Measurements from ENCODE around the gene BRSK2. TPM values are rescaled to one million over a fixed set of nuclear protein-coding genes. Genes with fewer than 3 reads are reported as not detected.
"Not testable (repeated sequence)": the region's sequence is repeated elsewhere in the genome, so short reads cannot be mapped to it uniquely, and the experiment has no call there.

Gene BRSK2
- total RNA-seq, 2 donors from 2014 or later = 67.5 to 113 TPM

- intact Hi-C loops (cut with DNase I) = no loop called here
- no peaks in the 10 kb centered on the region for H3K36me3 ChIP-seq (replicated peaks in 1 of 2; ENCODE audit: insufficient read depth in 1 of 2, low read depth in 2 of 2)
- WGBS, 2 donors = 6 to 33% methylated on average over 3 to 13 of the region's 13 CpGs
- DNase-seq (peak; percentile 94 to 96 (median 94)), ATAC-seq (peak; percentile 87)
- peaks cover 78% of the 10 kb centered on the region for H3K4me1 ChIP-seq
- H3K27me3 ChIP-seq = no peaks in the 10 kb centered on the region
- no peaks in the 10 kb centered on the region for H3K9me3 ChIP-seq
- H3K4me3 ChIP-seq = no peak overlapping the region
- H3K27ac ChIP-seq = peak overlapping the region; percentile 80 to 97 (median 90)
- peak in 1 of 7 experiments; percentile 22 for TF ChIP-seq CTCF (IDR thresholded peaks at IDR 0.05)
- peak; percentile 70 to 73 (median 71) for TF ChIP-seq POLR2A (IDR thresholded peaks at IDR 0.05)
Measured at GRCh38 chr11:1411301-1411700, 21.6 kb downstream of the BRSK2 start.

GRCh38 chr11:1411739-1412138, 22.0 kb downstream of the BRSK2 start:
- peak; percentile 43 for ATAC-seq
- H3K27me3 ChIP-seq; H3K36me3 ChIP-seq (replicated peaks in 1 of 2; ENCODE audit: insufficient read depth in 1 of 2, low read depth in 2 of 2); H3K9me3 ChIP-seq; H3K4me3 ChIP-seq; intact Hi-C loops (cut with DNase I): not testable (repeated sequence)
- DNase-seq = peak; percentile 63 to 72 (median 66)
- H3K4me1 ChIP-seq = peaks cover 75% of the 10 kb centered on the region
- 24% methylated on average over 13 of the region's 27 CpGs; no CpG with 5 or more reads in 1 of the 2 donors for WGBS, 2 donors
- H3K27ac ChIP-seq = peak overlapping the region; percentile 80 to 97 (median 90)

GRCh38 chr11:1412377-1413095, 22.8 kb downstream of the BRSK2 start:
- H3K9me3 ChIP-seq = no peaks in the 10 kb centered on the region
- no peaks in the 10 kb centered on the region for H3K36me3 ChIP-seq (replicated peaks in 1 of 2; ENCODE audit: insufficient read depth in 1 of 2, low read depth in 2 of 2)
- no peak overlapping the region for H3K4me3 ChIP-seq
- H3K27ac ChIP-seq = peak overlapping the region in 3 of 4 donors; percentile 12 to 63 (median 49)
- intact Hi-C loops (cut with DNase I) = no loop called here
- no peaks in the 10 kb centered on the region for H3K27me3 ChIP-seq
- ATAC-seq = no peak
- DNase-seq = peak; percentile 56 to 71 (median 65)
- WGBS, 2 donors = 62% methylated on average over 21 of the region's 36 CpGs; no CpG with 5 or more reads in 1 of the 2 donors
- peaks cover 68% of the 10 kb centered on the region for H3K4me1 ChIP-seq
- TF ChIP-seq CTCF (IDR thresholded peaks at IDR 0.05) = no peak
- TF ChIP-seq POLR2A (IDR thresholded peaks at IDR 0.05) = no peak

GRCh38 chr11:1414650-1415049, 24.9 kb downstream of the BRSK2 start:
- Histone ChIP-seq H3K27ac (no peak overlapping the region), H3K4me1 (peaks cover 55% of the 10 kb centered on the region), H3K27me3 (no peaks in the 10 kb centered on the region), H3K9me3 (peaks cover 0 to 16% (median 0%) of the 10 kb centered on the region in 3 donors), H3K36me3 (replicated peaks in 1 of 2; ENCODE audit: insufficient read depth in 1 of 2, low read depth in 2 of 2) (no peaks in the 10 kb centered on the region), H3K4me3 (no peak overlapping the region)
- 80 to 87% methylated on average over 22 of the region's 22 CpGs for WGBS, 2 donors
- intact Hi-C loops (cut with DNase I) = no loop called here
- ATAC-seq (no peak), DNase-seq (no peak)
- TF ChIP-seq POLR2A (IDR thresholded peaks at IDR 0.05) (no peak), CTCF (IDR thresholded peaks at IDR 0.05) (no peak)

- H3K36me3 ChIP-seq (replicated peaks in 1 of 2; ENCODE audit: insufficient read depth in 1 of 2, low read depth in 2 of 2) = no peaks in the 10 kb centered on the region
- WGBS, 2 donors = 82 to 86% methylated on average over 3 to 7 of the region's 7 CpGs
- H3K4me3 ChIP-seq = no peak overlapping the region
- intact Hi-C loops (cut with DNase I) = no loop called here
- H3K27me3 ChIP-seq = no peaks in the 10 kb centered on the region
- DNase-seq (no peak), ATAC-seq (no peak)
- peaks cover 63% of the 10 kb centered on the region for H3K4me1 ChIP-seq
- TF ChIP-seq POLR2A (IDR thresholded peaks at IDR 0.05) = no peak
- TF ChIP-seq CTCF (IDR thresholded peaks at IDR 0.05) = no peak
- peaks cover 0 to 16% (median 0%) of the 10 kb centered on the region in 3 donors for H3K9me3 ChIP-seq
- H3K27ac ChIP-seq = no peak overlapping the region
Measured at GRCh38 chr11:1415631-1416030, 25.9 kb downstream of the BRSK2 start.

GRCh38 chr11:1418192-1418795, 28.6 kb downstream of the BRSK2 start:
- not testable (repeated sequence) for ATAC-seq

More at GRCh38 chr11:1418192-1418795, 28.6 kb downstream of the BRSK2 start:
- 94 to 100% methylated on average over 1 of the region's 1 CpG for WGBS, 2 donors
- peaks cover 61% of the 10 kb centered on the region for H3K4me1 ChIP-seq
- H3K27ac ChIP-seq; DNase-seq; H3K36me3 ChIP-seq (replicated peaks in 1 of 2; ENCODE audit: insufficient read depth in 1 of 2, low read depth in 2 of 2); intact Hi-C loops (cut with DNase I); H3K27me3 ChIP-seq; H3K4me3 ChIP-seq: not testable (repeated sequence)
- peaks cover 0 to 16% (median 0%) of the 10 kb centered on the region in 3 donors for H3K9me3 ChIP-seq
